Limb (tissue), 2 donors: ENCODE data around the gene CNNM4.
A peak's percentile ranks its signal among the peaks of the same experiment; 100 is the strongest.

Experiments used
- DNase-seq, 2 donors: peaks; one replicate each; pipeline ENCODE4 v3.0.0-alpha.2; 2016; ENCODE audit errors: extremely low spot score in 2 of 2

CNNM4 gene

DNA sequence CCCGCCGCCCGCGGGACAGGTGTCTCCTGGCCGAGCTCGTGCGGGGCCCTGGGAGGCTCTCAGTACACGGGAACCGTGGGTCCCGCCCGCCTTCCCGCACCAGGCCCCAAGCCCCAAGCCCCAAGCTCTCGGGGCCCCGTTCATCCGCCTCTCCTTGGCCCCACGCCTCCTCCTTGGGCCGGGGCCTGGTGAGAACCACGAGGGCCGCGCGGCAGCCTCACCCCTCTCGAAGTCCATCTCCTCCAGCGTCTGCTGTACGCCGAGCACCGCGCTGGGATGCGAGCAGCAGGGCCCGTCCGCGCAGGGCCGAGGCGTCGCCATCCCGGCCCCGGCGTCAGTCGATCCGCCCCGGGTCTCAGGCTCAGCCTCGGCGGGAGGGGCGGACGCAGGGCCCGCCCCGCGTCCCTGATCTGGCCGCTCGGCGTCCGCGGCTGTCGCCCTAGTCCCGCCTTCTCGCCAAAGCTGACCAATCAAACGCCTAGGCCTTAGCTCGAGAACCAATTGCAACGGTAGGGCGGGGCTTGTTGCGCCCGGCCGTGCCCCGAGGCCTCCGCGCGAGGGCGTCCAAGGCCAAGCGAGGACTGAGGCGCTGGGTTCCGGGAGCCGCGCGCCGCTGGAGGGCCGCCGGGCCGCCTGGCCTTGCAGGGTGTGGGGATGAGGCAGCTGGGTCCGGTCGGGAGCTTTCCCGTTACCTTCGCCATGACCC is 97.1 kb downstream of the CNNM4 start, which contains the start of gene ANKRD39:
Gene ANKRD39, minus strand, starts transcription at position 350 of the 706 bp plus-strand sequence. Its CDS starts 29 bp downstream, at position 321.
- peak; percentile 98 to 99 for DNase-seq

DNA sequence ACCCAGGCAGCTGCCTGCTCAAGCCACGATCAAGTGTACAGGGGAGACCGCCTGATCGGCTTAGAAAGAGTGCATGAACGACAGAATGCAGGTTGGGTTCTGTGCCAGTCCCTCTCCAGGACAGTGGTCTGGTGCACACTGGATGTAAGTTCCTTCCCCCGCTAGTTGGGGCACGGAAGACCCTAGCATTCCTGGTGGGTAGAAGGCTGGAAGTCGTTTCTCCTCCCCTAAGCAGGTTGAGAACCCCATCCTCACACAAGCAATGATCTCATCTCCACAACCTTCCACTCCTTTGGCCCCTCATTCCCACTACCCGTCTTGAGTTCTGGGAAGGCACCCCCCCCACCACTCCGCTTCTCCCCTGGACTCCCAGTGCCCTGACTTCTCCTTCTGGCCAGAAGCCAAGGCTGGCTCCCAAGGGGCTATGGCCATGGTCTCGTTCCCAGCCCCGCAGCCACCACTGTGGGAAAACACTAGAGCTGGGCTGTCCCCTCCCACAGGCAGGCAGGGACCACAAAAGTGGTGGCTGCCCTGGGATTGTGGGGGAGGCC is 98.5 kb downstream of the CNNM4 start:
- DNase-seq: peak in 1 of 2 donors; percentile 72

DNA sequence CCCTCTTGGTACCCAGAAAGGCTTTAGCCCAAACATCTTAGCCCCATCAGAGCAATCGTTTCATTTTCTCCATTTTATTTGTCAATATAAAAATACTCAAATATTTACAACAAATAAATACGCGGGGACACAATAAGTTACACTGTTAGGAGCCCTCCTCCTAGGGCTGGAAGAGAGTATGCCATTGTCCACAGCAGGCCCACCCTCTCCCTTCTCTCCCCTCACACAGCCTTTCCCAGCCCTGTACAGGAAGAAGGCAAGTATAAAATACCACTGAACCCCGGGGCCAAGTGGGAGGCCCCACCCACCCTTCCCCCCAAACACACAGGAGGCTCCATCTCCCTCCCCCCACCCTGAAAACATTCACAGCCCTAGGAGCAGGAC is 99.0 kb downstream of the CNNM4 start:
- DNase-seq: no peak

DNA sequence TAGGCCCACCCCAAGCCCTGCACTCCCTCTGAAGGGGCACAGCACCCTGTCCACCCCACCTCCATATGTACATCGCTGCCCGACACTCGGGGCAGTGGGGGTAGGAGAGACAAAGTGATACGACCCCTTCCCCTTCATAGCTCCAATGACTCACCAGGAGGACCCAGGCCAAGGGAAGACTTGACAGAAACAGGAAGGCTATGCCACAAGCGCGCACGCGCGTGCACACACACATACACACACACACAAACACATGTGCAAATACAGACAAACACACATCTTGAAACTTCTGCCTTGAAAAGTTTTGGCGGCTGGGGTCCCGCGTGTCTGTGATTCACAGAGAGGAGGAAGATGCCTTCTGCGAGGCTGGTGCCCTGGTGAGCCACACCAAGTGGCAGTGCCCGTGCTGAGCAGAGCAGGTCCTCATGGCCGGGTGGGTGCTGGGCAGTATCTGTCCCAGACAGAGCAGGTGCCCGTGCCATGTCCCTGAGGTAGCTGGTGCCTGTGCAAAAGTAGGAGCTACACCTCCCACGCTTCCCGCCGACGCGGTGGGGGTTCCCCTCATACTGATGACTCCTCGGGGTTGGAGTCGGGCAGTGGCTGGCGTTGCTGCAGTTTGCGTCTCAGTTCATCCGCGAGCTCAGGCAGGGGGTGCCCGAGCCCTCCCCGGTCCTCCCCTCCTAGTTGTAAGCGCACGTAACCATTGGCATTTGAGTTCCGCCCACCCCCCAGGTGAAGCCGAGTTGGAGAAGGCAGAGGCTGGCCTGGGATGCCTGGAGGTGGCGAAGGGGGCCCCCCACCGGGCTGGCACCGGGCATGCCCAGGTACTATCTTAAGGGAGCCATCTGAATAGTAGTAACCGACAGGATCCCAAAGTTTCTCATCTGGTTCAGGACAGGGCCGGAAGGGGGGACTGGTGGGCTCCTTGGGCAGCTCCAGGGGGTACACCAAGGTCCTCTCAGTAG is 99.6 kb downstream of the CNNM4 start:
- DNase-seq: peak in 1 of 2 donors; percentile 39

DNA sequence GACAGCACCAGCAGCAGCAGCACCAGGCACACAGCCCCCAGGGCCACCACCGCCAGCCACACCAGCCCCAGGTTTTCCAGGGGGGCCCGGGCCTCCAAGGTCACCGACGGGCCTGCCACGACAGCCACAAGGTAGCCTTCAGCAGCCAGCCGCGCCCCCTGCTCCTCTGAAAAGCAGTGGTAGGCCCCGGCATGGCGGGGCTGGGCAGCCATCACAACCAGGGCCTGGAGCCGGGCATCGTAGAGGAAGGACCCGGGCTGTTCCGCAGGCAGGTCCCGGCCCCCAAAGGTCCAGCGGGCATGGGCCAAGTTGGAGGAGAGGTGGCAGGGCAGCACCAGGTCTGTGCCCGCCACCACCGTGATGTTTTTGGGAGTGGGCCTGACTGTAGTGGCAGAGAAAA is 100.4 kb downstream of the CNNM4 start:
- DNase-seq: peak in 1 of 2 donors; percentile 19
